HG03565 (cell line): Measurements from ENCODE around the gene KLRK1.
"Not testable (repeated sequence)": the region's sequence is repeated elsewhere in the genome, so short reads cannot be mapped to it uniquely, and the experiment has no call there.

ENCODE experiments used
- ATAC-seq: cut with Tn5 transposase; IDR thresholded peaks from one replicate; pipeline ENCODE4 v1.9.1; 2021; ENCODE audit warnings: mild to moderate bottlenecking, moderate library complexity; ENCODE audit not compliant: unreplicated experiment

The KLRK1 gene

GRCh38 chr12:10363658-10363913 lies 26.3 kb downstream of the KLRK1 start:
- ATAC-seq = no peak

GRCh38 chr12:10362828-10363657 lies 26.8 kb downstream of the KLRK1 start:
- ATAC-seq = no peak

- ATAC-seq = no peak
These were observed 27.5 kb downstream of the KLRK1 start for GRCh38 chr12:10362325-10362724.

- no peak for ATAC-seq
These were observed 28.2 kb downstream of the KLRK1 start for GRCh38 chr12:10361622-10362021.

GRCh38 chr12:10361084-10361483 lies 28.8 kb downstream of the KLRK1 start:
- ATAC-seq = no peak

GRCh38 chr12:10358969-10359368 lies 30.9 kb downstream of the KLRK1 start:
- no peak for ATAC-seq

GRCh38 chr12:10358131-10358530 lies 31.7 kb downstream of the KLRK1 start:
- no peak for ATAC-seq

- ATAC-seq = no peak
These were observed 35.3 kb downstream of the KLRK1 start for GRCh38 chr12:10354502-10354901.

- ATAC-seq = no peak
These were observed 35.8 kb downstream of the KLRK1 start for GRCh38 chr12:10354071-10354470.

- not testable (repeated sequence) for ATAC-seq
These were observed 38.4 kb downstream of the KLRK1 start for GRCh38 chr12:10351457-10351856.

GRCh38 chr12:10341892-10342509 lies 47.8 kb downstream of the KLRK1 start:
- ATAC-seq = no peak

GRCh38 chr12:10340946-10341345 lies 48.9 kb downstream of the KLRK1 start:
- ATAC-seq = not testable (repeated sequence)

- ATAC-seq = no peak
These were observed 50.6 kb downstream of the KLRK1 start for GRCh38 chr12:10339053-10339840.

GRCh38 chr12:10338470-10338869 lies 51.4 kb downstream of the KLRK1 start:
- ATAC-seq = not testable (repeated sequence)

GRCh38 chr12:10336196-10336595 lies 53.6 kb downstream of the KLRK1 start:
- not testable (repeated sequence) for ATAC-seq

GRCh38 chr12:10331642-10332239 lies 58.1 kb downstream of the KLRK1 start:
- ATAC-seq = no peak

- not testable (repeated sequence) for ATAC-seq
These were observed 61.1 kb downstream of the KLRK1 start for GRCh38 chr12:10328691-10329090.
